ENCODE measurements around the gene NAV2. TPM values are rescaled to one million over a fixed set of nuclear protein-coding genes. Genes with fewer than 3 reads are reported as not detected.

Gene NAV2
- polyA plus RNA-seq, 1 experiment = 5.1 TPM

GRCh38 chr11:19766206-19766605, 53.6 kb downstream of the NAV2 start:
- ChIA-PET CTCF (interaction anchor here (0.6 to 2.0 kb wide), 3 partner anchors 202 to 212 kb away, joined by 3 to 7 read pairs (median 3); no protein-coding TSS in a partner anchor), POLR2A (no interaction called here)
- Histone ChIP-seq H3K4me3 (ENCODE audit: low read depth, low read length) (no peak overlapping the region), H3K27me3 (ENCODE audit: control insufficient read depth, insufficient read depth, low read length) (peaks cover 4% of the 10 kb centered on the region), H3K9me3 (ENCODE audit: control insufficient read depth, insufficient read depth, low read length) (no peaks in the 10 kb centered on the region), H3K27ac (ENCODE audit: low read depth, low read length) (no peak overlapping the region)
- DNase-seq (ENCODE audit: low read depth, low spot score) = no peak
- TF ChIP-seq, protein P1, sequence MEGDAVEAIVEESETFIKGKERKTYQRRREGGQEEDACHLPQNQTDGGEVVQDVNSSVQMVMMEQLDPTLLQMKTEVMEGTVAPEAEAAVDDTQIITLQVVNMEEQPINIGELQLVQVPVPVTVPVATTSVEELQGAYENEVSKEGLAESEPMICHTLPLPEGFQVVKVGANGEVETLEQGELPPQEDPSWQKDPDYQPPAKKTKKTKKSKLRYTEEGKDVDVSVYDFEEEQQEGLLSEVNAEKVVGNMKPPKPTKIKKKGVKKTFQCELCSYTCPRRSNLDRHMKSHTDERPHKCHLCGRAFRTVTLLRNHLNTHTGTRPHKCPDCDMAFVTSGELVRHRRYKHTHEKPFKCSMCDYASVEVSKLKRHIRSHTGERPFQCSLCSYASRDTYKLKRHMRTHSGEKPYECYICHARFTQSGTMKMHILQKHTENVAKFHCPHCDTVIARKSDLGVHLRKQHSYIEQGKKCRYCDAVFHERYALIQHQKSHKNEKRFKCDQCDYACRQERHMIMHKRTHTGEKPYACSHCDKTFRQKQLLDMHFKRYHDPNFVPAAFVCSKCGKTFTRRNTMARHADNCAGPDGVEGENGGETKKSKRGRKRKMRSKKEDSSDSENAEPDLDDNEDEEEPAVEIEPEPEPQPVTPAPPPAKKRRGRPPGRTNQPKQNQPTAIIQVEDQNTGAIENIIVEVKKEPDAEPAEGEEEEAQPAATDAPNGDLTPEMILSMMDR (IDR thresholded peaks at IDR 0.05; ENCODE audit: low read depth, low read length) = no peak

DNA sequence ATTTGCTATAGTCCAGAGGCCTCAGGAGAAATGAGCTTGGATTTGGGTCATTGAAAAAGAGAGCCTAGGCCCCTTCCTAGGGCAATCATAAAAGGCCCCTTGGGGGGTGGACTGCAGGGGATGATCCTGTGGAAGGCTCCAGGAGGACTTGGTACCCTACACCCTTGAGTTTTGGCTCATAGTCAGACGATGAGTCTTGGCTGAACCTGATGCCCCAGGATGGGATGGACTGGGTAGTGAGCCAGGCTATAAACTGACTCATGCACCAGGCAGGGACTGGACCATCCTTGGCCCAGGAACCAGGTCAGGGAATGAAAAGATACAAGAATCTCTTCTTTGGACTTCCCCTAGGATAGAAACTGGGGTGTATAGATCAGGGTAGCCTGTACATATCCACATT, 54.2 kb downstream of the NAV2 start:
- POLR2A ChIA-PET = no interaction called here
- Histone ChIP-seq H3K27ac (ENCODE audit: low read depth, low read length) (no peak overlapping the region), H3K4me3 (ENCODE audit: low read depth, low read length) (no peak overlapping the region), H3K27me3 (ENCODE audit: control insufficient read depth, insufficient read depth, low read length) (peaks cover 4% of the 10 kb centered on the region), H3K9me3 (ENCODE audit: control insufficient read depth, insufficient read depth, low read length) (no peaks in the 10 kb centered on the region)
- TF ChIP-seq, protein P1 (IDR thresholded peaks at IDR 0.05; ENCODE audit: low read depth, low read length) = no peak
- DNase-seq (ENCODE audit: low read depth, low spot score) = no peak
- CTCF ChIA-PET = interaction anchor here (0.6 to 2.0 kb wide), 3 partner anchors 203 to 212 kb away, joined by 3 to 7 read pairs (median 3); no protein-coding TSS in a partner anchor

DNA sequence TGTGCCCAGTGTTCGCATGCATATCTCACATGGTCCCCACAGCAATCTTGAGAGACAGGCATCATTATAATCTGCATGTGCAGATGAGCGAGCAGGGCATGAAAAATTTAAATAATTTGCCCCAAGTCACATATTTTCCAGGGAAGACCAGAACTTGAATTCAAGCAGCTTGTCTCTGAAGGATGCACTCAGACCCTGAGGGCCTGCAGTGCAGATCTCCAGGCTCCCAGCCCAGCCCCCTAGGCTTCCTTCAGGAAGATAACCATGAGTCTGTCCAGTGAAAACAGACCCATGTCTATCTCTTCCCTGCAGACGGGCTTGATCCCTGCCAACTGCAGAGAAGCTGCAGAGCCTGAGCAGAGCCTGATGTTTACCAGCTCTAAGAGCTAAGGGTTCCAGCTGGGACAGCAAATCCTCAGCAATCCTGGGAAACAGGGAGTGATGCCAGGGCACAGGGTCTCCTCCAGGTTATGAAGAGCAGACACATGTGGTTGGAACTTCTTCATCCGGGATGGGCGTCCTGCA, 55.1 kb downstream of the NAV2 start:
- H3K27me3 ChIP-seq (ENCODE audit: control insufficient read depth, insufficient read depth, low read length) = peaks cover 4% of the 10 kb centered on the region
- H3K4me3 ChIP-seq (ENCODE audit: low read depth, low read length) = no peak overlapping the region
- H3K9me3 ChIP-seq (ENCODE audit: control insufficient read depth, insufficient read depth, low read length) = no peaks in the 10 kb centered on the region
- ChIA-PET CTCF (no interaction called here), POLR2A (no interaction called here)
- H3K27ac ChIP-seq (ENCODE audit: low read depth, low read length) = no peak overlapping the region
- TF ChIP-seq, protein P1 (IDR thresholded peaks at IDR 0.05; ENCODE audit: low read depth, low read length) = no peak
- DNase-seq (ENCODE audit: low read depth, low spot score) = no peak

DNA sequence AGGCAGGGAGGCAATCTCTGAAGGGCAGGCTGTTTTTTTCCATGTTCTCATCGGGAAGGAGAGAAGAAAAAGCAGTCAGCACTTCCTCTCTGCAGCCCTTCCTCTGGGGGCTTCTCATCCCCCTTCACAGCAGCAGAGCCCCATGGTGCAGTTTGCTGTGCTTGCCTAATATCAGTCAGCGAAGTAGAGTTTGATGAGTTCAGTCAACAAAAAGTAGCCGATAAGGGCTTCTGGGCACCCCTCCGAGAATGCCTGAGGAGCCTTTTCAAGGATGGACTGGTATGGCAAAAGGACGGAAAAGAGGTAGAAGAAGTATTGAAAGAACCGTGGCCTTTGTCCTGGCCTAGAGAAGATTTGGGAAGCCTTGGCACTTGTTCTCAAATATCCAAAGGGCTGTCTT, 55.6 kb downstream of the NAV2 start:
- Histone ChIP-seq H3K27me3 (ENCODE audit: control insufficient read depth, insufficient read depth, low read length) (peaks cover 7% of the 10 kb centered on the region), H3K9me3 (ENCODE audit: control insufficient read depth, insufficient read depth, low read length) (no peaks in the 10 kb centered on the region), H3K4me3 (ENCODE audit: low read depth, low read length) (no peak overlapping the region), H3K27ac (ENCODE audit: low read depth, low read length) (no peak overlapping the region)
- TF ChIP-seq, protein P1 (IDR thresholded peaks at IDR 0.05; ENCODE audit: low read depth, low read length) = no peak
- ChIA-PET CTCF (no interaction called here), POLR2A (no interaction called here)
- DNase-seq (ENCODE audit: low read depth, low spot score) = no peak

DNA sequence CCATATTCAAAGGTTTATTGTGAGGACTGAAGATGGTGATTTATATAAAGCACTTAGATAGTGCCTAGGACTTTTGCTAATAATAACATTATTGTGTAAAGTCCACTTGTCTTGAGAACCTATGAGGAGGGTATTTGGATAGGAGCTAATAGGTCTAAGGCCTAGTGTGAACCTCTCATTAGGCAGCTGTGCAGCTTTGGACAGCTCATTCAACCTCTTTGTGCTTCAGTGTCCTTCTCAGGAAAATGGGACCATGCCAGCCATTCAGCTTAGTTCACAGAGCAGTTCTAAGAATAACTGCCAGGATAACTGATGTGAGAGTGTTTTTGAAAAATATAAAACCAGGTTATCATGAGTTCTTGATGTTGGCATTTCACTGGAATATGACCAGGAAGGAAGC, 56.2 kb downstream of the NAV2 start:
- ChIA-PET POLR2A (no interaction called here), CTCF (no interaction called here)
- TF ChIP-seq, protein P1 (IDR thresholded peaks at IDR 0.05; ENCODE audit: low read depth, low read length) = no peak
- no peak overlapping the region for H3K27ac ChIP-seq (ENCODE audit: low read depth, low read length)
- peaks cover 7% of the 10 kb centered on the region for H3K27me3 ChIP-seq (ENCODE audit: control insufficient read depth, insufficient read depth, low read length)
- no peak overlapping the region for H3K4me3 ChIP-seq (ENCODE audit: low read depth, low read length)
- no peak for DNase-seq (ENCODE audit: low read depth, low spot score)
- no peaks in the 10 kb centered on the region for H3K9me3 ChIP-seq (ENCODE audit: control insufficient read depth, insufficient read depth, low read length)
